GM18507 (cell line): ENCODE measurements around the gene PAQR9.
"Not testable (repeated sequence)": the region's sequence is repeated elsewhere in the genome, so short reads cannot be mapped to it uniquely, and the experiment has no call there.

Experiments used
- DNase-seq: peaks from one replicate; pipeline ENCODE4 v3.0.0; 2011; ENCODE audit warnings: low read depth; ENCODE audit not compliant: insufficient read length; ENCODE audit errors: extremely low spot score
- FAIRE-seq: peaks from 2 replicates; lab custom pipeline; 2011; peaks lifted over from hg19 to GRCh38; lab: Jason Lieb, UNC

Gene PAQR9, protein sequence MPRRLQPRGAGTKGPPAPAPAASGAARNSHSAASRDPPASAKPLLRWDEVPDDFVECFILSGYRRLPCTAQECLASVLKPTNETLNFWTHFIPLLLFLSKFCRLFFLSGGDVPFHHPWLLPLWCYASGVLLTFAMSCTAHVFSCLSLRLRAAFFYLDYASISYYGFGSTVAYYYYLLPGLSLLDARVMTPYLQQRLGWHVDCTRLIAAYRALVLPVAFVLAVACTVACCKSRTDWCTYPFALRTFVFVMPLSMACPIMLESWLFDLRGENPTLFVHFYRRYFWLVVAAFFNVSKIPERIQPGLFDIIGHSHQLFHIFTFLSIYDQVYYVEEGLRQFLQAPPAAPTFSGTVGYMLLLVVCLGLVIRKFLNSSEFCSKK

DNA sequence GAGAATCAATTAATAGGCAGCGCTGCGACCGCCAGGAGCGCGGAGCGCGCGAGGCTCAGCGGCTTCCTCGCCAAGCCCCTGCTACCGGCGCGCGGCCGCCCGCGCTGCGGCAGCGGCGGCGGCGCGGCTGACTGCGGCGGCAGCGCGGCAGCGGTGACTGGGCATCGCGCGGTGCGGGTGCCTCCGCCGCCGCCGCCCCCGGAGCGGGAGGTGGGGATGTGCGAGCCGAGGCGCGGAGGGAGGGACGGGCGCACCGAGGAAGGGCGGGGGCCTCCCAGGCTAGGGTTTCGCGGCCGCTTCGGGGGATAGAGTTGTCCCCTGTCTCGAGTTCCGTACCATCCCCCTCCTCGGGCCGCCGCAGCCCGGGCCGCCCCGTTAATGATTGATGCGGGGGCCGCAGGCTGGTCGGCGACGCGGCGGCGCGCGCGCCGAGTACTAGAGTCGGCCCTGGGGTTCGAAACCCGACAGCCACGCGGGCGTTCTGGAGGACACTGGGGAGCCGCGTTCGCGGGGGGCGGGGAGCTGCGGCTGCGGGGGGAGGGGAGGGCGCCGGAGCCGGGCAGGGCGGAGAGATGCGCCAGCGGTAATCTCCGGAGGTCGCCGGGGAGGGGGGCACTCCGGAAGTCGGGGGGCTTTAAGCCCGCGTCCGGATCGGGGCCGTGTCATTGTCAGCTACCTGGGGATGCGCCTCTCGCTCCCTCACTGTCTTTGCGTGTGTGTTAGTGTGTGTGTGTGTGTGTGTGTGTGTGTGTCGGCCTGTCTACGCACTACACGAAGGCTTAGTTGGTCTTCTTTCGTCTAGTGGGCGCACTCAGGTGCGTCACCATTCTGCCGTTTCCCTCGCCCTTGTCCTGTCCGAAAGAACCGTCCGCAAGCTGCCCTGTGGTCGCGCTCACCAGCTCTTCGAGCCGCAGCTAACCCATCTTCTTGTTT is at the start of gene PAQR9:
Gene PAQR9, minus strand, starts transcription at position 159 of the 933 bp plus-strand sequence. CDS start 338 bp downstream, outside the sequence.
- FAIRE-seq (no peak), DNase-seq (no peak)

DNA sequence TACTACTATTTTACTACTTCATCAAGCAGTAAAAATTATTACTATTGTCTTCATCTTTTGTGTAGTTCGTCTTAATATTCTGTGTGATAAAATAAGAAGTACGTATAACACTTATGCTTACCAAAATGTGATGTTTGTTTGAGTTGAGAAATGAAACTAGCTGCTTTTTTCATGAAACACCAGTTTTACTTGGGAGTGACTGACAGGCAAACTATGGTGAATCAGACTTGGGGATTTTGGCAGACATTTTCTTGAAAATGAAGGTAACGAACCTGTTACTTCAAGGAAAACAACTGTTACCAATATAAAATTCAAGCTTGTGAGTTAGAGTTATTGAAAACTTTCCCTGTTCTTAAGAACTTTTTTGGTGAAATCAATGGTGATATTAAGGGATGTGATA is 48.2 kb upstream of the PAQR9 start:
- peak; percentile 41 for FAIRE-seq
- DNase-seq: no peak

- FAIRE-seq (no peak), DNase-seq (no peak)
Observed at GRCh38 chr3:143010024-143010423, 46.5 kb upstream of the PAQR9 start.

DNA sequence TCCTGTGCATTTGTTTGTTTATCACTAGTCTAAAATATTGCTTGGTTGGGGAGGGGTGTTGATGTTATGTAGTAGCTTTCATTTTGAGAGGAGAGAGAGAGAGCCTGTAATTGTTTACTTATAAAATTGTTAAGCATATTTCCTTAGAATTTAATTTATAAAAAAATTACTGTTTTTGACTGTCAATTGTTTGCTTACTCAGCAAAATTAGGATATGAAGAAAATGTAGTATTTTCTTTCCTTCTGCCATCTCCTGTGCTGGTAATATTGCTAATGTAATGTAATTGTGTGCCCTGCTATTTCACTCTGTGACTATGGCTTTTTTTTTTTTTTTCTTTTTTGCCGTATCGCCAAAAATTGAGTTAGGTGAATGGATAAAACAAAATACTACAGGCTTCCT is 41.3 kb upstream of the PAQR9 start:
- DNase-seq: no peak
- no peak for FAIRE-seq

GRCh38 chr3:143002727-143003126 is 39.3 kb upstream of the PAQR9 start:
- DNase-seq (no peak), FAIRE-seq (no peak)

- DNase-seq: no peak
- FAIRE-seq: peak; percentile 33
Observed at GRCh38 chr3:143002083-143002712, 38.7 kb upstream of the PAQR9 start.

DNA sequence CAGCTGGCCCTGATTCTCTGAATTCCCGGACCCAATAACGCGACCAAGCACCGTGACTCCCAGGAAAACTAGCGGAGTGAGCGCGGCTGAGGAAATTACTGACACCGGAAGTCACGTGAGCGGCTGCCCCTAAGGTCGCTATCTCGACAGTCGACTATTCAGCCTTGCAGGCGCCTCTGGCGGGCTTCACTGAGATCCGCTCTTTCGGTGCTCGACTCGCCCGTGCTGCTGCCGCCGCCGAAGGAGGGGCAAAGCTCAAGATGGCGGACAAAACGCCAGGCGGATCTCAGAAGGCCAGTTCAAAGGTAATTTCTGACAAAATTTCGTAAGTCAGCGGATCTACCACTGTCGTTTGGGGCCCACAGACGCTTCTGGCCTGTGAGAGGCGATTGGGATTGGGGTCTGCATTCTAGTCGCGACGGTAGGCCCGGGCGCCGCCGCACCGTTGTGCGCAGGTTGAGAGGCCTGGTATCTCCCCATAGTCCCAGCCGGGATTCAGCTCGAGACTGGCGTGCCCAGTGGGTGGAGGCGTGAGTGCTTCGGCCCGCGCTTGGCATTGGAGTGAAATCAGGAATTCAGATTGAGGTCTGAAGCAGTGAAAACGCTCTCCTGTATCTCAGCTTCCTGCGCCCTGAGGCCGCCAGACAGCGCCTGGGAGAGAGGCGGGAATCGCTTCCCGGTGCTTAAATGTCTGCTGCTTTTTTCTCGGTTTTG is 38.1 kb upstream of the PAQR9 start, which contains the start of gene U2SURP:
Gene U2SURP, plus strand, starts transcription at position 202 of the 714 bp plus-strand sequence. Its CDS starts 59 bp downstream, at position 261.
- DNase-seq: peak; percentile 91
- peak; percentile 91 for FAIRE-seq

DNA sequence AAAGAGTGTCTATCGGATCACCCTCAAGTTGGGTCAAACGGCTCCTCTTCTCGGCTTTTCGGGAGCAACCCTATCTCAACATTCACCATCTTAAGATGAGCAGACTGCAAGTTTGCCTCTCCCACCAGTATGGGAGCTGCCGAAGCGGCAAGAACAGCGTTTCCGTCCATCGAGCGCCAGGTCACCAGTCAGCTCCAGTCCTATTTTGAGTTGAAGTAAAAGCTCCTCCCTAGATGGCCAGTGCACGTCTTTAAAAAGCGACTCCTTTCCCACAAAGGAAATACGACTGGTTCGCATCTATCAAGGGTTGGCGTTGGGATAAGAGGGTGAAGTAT is 37.5 kb upstream of the PAQR9 start:
- FAIRE-seq: no peak

DNA sequence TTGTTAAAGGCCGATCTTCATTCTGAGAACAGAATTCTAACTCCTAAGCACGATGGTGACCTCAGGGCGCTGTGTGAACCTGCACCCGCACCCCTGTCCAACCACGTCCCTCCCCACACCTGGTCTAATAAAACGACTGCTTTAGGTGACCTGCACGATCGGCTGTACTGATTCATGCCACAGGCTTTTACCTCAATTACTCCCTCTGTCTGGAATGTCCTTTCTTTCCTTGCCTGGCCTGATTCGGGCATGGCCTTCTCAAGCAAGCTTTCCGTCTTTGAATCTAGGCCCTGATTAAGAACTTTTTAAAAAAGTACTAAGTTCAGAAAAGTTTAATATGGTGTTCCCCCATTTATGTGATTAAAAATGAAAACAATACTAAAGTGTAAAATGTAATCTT is 37.1 kb upstream of the PAQR9 start:
- FAIRE-seq (no peak), DNase-seq (no peak)

More for the DNA sequence above, 37.5 kb upstream of the PAQR9 start:
- peak; percentile 65 for DNase-seq

- DNase-seq (no peak), FAIRE-seq (no peak)
Observed at GRCh38 chr3:142999881-143000280, 36.4 kb upstream of the PAQR9 start.

DNA sequence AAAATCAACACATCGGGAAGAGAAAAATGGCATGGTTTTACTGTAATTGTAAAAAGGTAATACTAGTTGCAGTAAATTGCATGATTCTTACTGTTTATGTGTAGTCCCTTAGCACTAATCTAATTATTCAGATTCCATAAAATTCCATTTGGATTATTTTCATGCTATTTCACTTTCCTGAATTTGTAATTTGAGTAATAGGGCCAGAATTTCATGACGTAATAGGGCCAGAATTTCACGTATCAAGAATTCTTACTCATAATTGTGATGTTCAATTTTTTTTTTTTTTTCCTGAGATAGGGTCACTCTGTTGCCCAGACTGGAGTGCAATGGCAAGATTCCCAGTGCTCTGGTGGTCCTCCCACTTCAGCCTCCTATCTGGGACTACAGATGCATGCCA is 35.0 kb upstream of the PAQR9 start:
- FAIRE-seq (no peak), DNase-seq (no peak)

- DNase-seq: no peak
- FAIRE-seq: no peak
Observed at GRCh38 chr3:142997330-142997729, 33.9 kb upstream of the PAQR9 start.

DNA sequence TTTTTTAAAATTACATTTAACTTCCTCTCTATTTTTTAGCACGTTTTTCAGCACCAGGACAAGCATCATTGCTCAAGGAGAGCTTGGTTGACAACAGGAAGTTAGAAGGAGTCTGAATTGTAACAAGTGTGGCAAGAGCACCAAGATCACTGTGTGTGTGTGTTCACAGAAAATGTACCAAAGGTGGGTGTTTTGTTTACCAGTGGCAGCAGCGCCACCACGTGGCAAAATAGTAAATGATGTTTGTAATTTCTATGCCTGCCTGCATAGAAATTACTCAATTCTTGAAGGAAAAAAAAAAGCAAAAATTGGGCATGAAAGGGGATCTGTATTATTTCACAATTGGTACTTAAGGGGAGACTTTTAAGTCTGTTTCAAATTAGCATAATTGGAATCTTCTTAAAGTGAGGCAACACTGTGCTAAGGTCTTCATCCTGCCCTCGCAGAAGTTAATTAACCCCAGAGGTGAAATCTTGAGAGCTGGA is 30.5 kb upstream of the PAQR9 start:
- DNase-seq: no peak

GRCh38 chr3:142992323-142992722 is 28.8 kb upstream of the PAQR9 start:
- FAIRE-seq (no peak), DNase-seq (no peak)

More for the DNA sequence above, 30.5 kb upstream of the PAQR9 start:
- peak; percentile 92 for FAIRE-seq

DNA sequence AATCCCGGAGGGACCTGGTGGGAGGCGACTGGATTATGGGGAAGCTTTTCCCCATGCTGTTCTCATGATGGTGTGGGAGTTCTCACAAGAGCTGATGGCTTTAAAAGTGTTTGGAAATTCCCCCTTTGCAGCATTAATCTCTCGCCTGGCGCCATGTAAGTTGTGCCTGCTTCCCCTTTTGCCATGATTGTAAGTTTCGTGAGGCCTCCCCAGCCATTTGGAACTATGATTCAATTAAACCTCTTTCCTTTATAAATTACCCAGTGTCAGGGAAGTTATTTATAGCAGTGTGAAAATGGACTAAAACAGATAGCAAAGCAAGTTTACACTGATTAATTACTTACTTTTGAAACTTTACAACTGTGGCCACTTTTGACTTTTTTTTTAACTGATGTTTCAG is 27.2 kb upstream of the PAQR9 start:
- peak; percentile 73 for FAIRE-seq

GRCh38 chr3:142988826-142989225 is 25.4 kb upstream of the PAQR9 start:
- FAIRE-seq: not testable (repeated sequence)

More for the DNA sequence above, 27.2 kb upstream of the PAQR9 start:
- no peak for DNase-seq

DNA sequence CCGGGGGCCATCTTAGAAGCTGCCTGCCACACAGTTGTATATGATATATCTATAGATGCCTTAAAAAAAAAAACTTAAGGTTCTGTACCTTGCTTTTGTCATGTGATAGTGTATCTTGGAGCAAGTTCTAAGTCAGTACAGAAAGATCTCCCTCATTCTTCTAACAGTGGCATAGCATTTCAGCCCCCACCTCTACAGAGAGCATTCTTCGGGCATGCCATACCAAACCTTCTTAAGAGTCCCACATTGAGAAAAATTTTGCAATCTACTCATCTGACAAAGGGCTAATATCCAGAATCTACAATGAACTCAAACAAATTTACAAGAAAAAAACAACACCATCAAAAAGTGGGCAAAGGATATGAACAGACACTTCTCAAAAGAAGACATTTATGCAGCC is 24.7 kb upstream of the PAQR9 start:
- DNase-seq, FAIRE-seq: not testable (repeated sequence)

More at GRCh38 chr3:142988826-142989225, 25.4 kb upstream of the PAQR9 start:
- DNase-seq: not testable (repeated sequence)

DNA sequence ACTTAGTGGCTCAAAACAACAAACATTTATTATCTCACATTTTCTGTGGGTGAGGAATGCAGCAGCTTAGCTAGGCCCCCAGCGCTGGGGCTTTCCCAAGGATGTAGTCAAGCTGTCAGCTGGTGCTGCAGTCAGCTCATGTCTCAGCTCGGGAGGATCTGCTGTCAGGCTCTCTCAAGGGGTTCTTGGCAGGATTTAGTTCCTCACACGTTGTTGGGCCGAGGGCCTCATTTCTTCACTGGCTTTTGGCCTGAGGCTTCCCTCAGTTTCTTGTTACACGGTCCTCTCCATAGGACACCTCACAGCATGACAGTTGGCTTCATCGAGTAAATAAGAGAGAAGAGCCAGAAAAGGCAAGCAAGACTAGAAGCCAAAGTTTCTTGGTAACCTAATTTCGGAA is 24.2 kb upstream of the PAQR9 start:
- DNase-seq (no peak), FAIRE-seq (no peak)

DNA sequence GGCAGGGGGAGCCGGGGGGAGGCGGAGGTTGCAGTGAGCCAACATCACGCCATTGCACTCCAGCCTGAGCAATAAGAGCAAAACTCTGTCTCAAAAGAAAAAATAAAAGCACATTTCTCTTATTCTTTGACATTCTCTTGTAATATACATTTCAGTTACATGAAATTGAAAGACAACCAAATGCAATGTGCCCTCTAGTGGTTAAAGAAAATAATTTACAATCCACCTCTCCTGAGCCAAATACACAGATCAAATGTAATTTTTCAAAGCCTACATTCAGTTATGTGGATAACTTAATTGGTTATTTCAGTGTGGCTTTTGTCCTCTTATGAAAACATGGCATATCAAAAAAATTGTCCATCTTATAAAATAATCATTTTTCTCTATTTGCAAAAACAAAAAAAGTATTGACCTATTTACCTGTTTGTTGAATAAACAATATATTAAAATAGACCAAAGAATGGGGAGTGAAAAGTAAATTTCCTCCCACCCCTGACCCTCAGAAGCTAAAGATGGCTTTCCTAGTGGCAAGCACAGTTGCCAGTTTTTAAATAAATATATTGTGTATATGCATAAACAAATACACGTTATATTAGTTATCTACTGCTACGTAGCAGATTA is 23.7 kb upstream of the PAQR9 start:
- DNase-seq (no peak), FAIRE-seq (peak; percentile 73)
